HCT116 (cell line): ENCODE data around the gene ARHGAP10. TPM values are rescaled to one million over a fixed set of nuclear protein-coding genes. Genes with fewer than 3 reads are reported as not detected.

Experiments
- ATAC-seq: fragments of 200-7000 bp; cut with Tn5 transposase; 2 replicates; pipeline ENCODE4 v1.9.1; 2020; ENCODE audit warnings: mild to moderate bottlenecking, moderate library complexity
- BruUV-seq: library from RNA; stranded (reverse); fragments of 400-500 nt; replicated peaks from 2 replicates; lab custom pipeline; 2021; lab: Mats Ljungman, UMichigan
- CTCF ChIA-PET: fragments of 300-600 bp; sonication (Branson Sonifier 250); formaldehyde crosslinking; loops from one replicate; lab custom pipeline; 2021; ENCODE audit warnings: antibody characterized with exemption; lab: Charles Lee
- POLR2A ChIA-PET: fragments of 300-600, 350-600 bp; sonication (Branson Sonifier 250); formaldehyde crosslinking; loops from one replicate; lab custom pipeline; 2021; ENCODE audit warnings: antibody characterized with exemption; lab: Charles Lee
- RAD21 ChIA-PET, 2 experiments: fragments of 300-600 bp; sonication (Branson Sonifier 250); formaldehyde crosslinking; loops; one replicate each; lab custom pipeline; 2023; ENCODE audit warnings: low total read pairs in 2 of 2; ENCODE audit not compliant: uncharacterized antibody in 2 of 2, unreplicated experiment in 2 of 2, low non-redundant PET in 1 of 2; lab: Charles Lee
- DNase-seq: peaks from one replicate; pipeline ENCODE4 v3.0.0-alpha.2; 2010; ENCODE audit warnings: low read depth, low spot score
- H2AFZ ChIP-seq: fragments of 200-600 bp; shearing (Covaris generic), sonication (generic); 2 replicates; pipeline ENCODE4 v1.6.1; 2017; ENCODE audit warnings: low read depth, mixed run types, mixed read lengths, antibody characterized with exemption, low read length; ENCODE audit not compliant: poor library complexity, severe bottlenecking
- H3K27ac ChIP-seq: 2 replicates; pipeline ENCODE4 v1.5.1; 2012; ENCODE audit warnings: low read depth, low read length
- H3K27me3 ChIP-seq: fragments of 200-600 bp; sonication (generic); 2 replicates; pipeline ENCODE4 v1.6.1; 2016; ENCODE audit warnings: mixed run types, low read length, mixed read lengths; ENCODE audit not compliant: insufficient read depth
- H3K36me3 ChIP-seq, 2 experiments: fragments of 200-500 bp in 1 of 2; fragments of 200-600 bp in 1 of 2; sonication (Bioruptor generic) in 1 of 2; sonication (generic) in 1 of 2; 2 replicates each; pipeline versions ENCODE4 v1.5.1 to v1.6.1; 2014 to 2016; ENCODE audit warnings: low read length in 2 of 2, inconsistent platforms in 1 of 2, mixed read lengths in 1 of 2, mixed run types in 1 of 2; ENCODE audit not compliant: insufficient read depth in 2 of 2, control insufficient read depth in 1 of 2
- H3K4me1 ChIP-seq, 2 experiments: fragments of 200-600 bp in 1 of 2; sonication (generic) in 1 of 2; 2 replicates each; pipeline versions ENCODE4 v1.5.1 to v1.6.1; 2012 to 2017; ENCODE audit warnings: low read length in 2 of 2, inconsistent platforms in 1 of 2, mild to moderate bottlenecking in 1 of 2, mixed read lengths in 1 of 2, mixed run types in 1 of 2, moderate library complexity in 1 of 2; ENCODE audit not compliant: insufficient read depth in 2 of 2, control insufficient read depth in 1 of 2
- H3K4me2 ChIP-seq: fragments of 200-600 bp; sonication (generic); 2 replicates; pipeline ENCODE4 v1.6.1; 2017; ENCODE audit warnings: mixed run types, low read length, mixed read lengths
- H3K4me3 ChIP-seq, 2 experiments: fragments of 200-600 bp in 1 of 2; sonication (generic) in 1 of 2; replicated peaks in 1 of 2; 2 replicates each; pipeline ENCODE4 v1.5.1; 2011 to 2016; ENCODE audit warnings: low read length in 2 of 2, control low read depth in 1 of 2, low read depth in 1 of 2, mild to moderate bottlenecking in 1 of 2, mixed read lengths in 1 of 2, mixed run types in 1 of 2
- H3K79me2 ChIP-seq: fragments of 200-600 bp; sonication (generic); 2 replicates; pipeline ENCODE4 v1.6.1; 2017; ENCODE audit warnings: mild to moderate bottlenecking, mixed run types, low read length, moderate library complexity, mixed read lengths; ENCODE audit not compliant: insufficient read depth
- H3K9ac ChIP-seq: fragments of 200-600 bp; sonication (generic); 2 replicates; pipeline ENCODE4 v1.6.1; 2016; ENCODE audit warnings: low read length, mixed read lengths
- H3K9me2 ChIP-seq: fragments of 200-600 bp; sonication (generic), shearing (Covaris generic); 2 replicates; pipeline ENCODE4 v1.6.1; 2017; ENCODE audit warnings: mixed run types, mild to moderate bottlenecking, moderate library complexity; ENCODE audit not compliant: insufficient read depth
- H3K9me3 ChIP-seq, 2 experiments: fragments of 200-500 bp in 1 of 2; fragments of 200-600 bp in 1 of 2; sonication (Bioruptor generic) in 1 of 2; sonication (generic) in 1 of 2; 2 replicates each; pipeline ENCODE4 v1.6.1; 2014 to 2017; ENCODE audit warnings: low read length in 2 of 2, mixed read lengths in 2 of 2, inconsistent platforms in 1 of 2, low read depth in 1 of 2, mild to moderate bottlenecking in 1 of 2, mixed run types in 1 of 2, moderate library complexity in 1 of 2; ENCODE audit not compliant: control insufficient read depth in 1 of 2, insufficient read depth in 1 of 2
- H4K20me1 ChIP-seq: fragments of 200-600 bp; sonication (generic), shearing (Covaris generic); 2 replicates; pipeline ENCODE4 v1.6.1; 2017; ENCODE audit warnings: mixed run types, mild to moderate bottlenecking, moderate library complexity; ENCODE audit not compliant: insufficient read depth
- EGR1 ChIP-seq: IDR thresholded peaks from 2 replicates; pipeline ENCODE4 v1.6.1; 2012; ENCODE audit warnings: low read depth
- ELF1 ChIP-seq: IDR thresholded peaks from 2 replicates; pipeline ENCODE4 v1.6.1; 2012; ENCODE audit warnings: low read depth, borderline replicate concordance
- EZH2phosphoT487 ChIP-seq: fragments of 200-600 bp; IDR thresholded peaks from 2 replicates; pipeline ENCODE4 v1.6.1; 2018; ENCODE audit warnings: antibody characterized with exemption, borderline replicate concordance
- POLR2A ChIP-seq: IDR thresholded peaks from 2 replicates; pipeline ENCODE4 v1.7.0; 2011; ENCODE audit warnings: borderline replicate concordance; ENCODE audit not compliant: insufficient read depth, insufficient read length; ENCODE audit errors: extremely low read depth
- SIN3A ChIP-seq: IDR thresholded peaks from 2 replicates; pipeline ENCODE4 v1.6.1; 2012; ENCODE audit warnings: low read depth
- SP1 ChIP-seq: IDR thresholded peaks from 2 replicates; pipeline ENCODE4 v1.6.1; 2012; ENCODE audit warnings: low read depth
- SRF ChIP-seq: IDR thresholded peaks from 2 replicates; pipeline ENCODE4 v1.6.1; 2012; ENCODE audit warnings: low read depth
- YY1 ChIP-seq: IDR thresholded peaks from 2 replicates; pipeline ENCODE4 v1.6.1; 2011; ENCODE audit warnings: low read length, low read depth, moderate library complexity, mild to moderate bottlenecking; ENCODE audit not compliant: insufficient replicate concordance; ENCODE audit errors: extremely low read depth
- ZNF274 ChIP-seq: fragments of 200-500 bp; sonication (Bioruptor generic); IDR thresholded peaks from 2 replicates; pipeline ENCODE4 v1.6.1; 2014; ENCODE audit warnings: mild to moderate bottlenecking, low read depth, low read length, inconsistent platforms
- intact Hi-C: fragments of 100-400 bp; cut with micrococcal nuclease; formaldehyde crosslinking; loops from 2 replicates; pipeline ENCODE4 v1.10.0; 2022
- total RNA-seq: library from RNA; stranded (reverse); gene quantifications from one replicate; pipeline ENCODE4 v1.2.1, GENCODE V29; 2021; ENCODE audit not compliant: unreplicated experiment
- TF ChIP-seq, protein P1 (sequence below): IDR thresholded peaks from 2 replicates; pipeline ENCODE4 v1.6.1; 2012
- TF ChIP-seq, protein P2 (sequence below): IDR thresholded peaks from 2 replicates; pipeline ENCODE4 v1.6.1; 2012; ENCODE audit warnings: low read depth

ARHGAP10 gene
- total RNA-seq, 1 experiment from 2014 or later = 24.7 TPM

DNA sequence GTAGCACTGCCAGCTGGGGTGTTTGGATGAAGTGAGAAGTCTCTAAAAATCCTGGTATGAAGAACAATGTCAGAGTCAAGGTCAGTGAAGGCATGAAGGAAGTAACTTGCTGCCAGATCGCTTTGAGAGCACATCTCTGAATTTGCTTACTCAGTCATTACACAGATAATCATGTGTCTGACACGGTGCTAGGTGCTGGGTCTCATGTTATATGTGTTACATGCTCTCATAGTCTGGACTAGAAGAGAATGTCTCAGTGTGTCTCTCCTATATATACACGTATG, 337.9 kb downstream of the ARHGAP10 start:
- ChIA-PET RAD21 (no interaction called here), CTCF (no interaction called here), POLR2A (no interaction called here)
- Histone ChIP-seq H3K27ac (no peak overlapping the region), H4K20me1 (no peaks in the 10 kb centered on the region), H3K9me2 (no peaks in the 10 kb centered on the region), H3K4me1 (no peaks in the 10 kb centered on the region), H3K79me2 (no peaks in the 10 kb centered on the region), H3K4me3 (no peak overlapping the region), H3K9me3 (0 out of 4 replicates have a peak, but pooled peaks cover 0 to 3% of the 10 kb centered on the region in 2 experiments), H2AFZ (no peak overlapping the region), H3K9ac (no peak overlapping the region), H3K36me3 (no peaks in the 10 kb centered on the region; a peak in 1 of 4 replicates), H3K27me3 (no peaks in the 10 kb centered on the region), H3K4me2 (no peak overlapping the region)
- DNase-seq = no peak
- BruUV-seq = no TSS peak
- intact Hi-C loops = no loop called here
- TF ChIP-seq ELF1 (no peak), SRF (no peak), POLR2A (no peak), ZNF274 (no peak), SP1 (no peak), SIN3A (no peak), EZH2phosphoT487 (no peak), EGR1 (no peak), YY1 (no peak)
- TF ChIP-seq, protein P1, sequence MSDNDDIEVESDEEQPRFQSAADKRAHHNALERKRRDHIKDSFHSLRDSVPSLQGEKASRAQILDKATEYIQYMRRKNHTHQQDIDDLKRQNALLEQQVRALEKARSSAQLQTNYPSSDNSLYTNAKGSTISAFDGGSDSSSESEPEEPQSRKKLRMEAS = no peak
- TF ChIP-seq, protein P2, sequence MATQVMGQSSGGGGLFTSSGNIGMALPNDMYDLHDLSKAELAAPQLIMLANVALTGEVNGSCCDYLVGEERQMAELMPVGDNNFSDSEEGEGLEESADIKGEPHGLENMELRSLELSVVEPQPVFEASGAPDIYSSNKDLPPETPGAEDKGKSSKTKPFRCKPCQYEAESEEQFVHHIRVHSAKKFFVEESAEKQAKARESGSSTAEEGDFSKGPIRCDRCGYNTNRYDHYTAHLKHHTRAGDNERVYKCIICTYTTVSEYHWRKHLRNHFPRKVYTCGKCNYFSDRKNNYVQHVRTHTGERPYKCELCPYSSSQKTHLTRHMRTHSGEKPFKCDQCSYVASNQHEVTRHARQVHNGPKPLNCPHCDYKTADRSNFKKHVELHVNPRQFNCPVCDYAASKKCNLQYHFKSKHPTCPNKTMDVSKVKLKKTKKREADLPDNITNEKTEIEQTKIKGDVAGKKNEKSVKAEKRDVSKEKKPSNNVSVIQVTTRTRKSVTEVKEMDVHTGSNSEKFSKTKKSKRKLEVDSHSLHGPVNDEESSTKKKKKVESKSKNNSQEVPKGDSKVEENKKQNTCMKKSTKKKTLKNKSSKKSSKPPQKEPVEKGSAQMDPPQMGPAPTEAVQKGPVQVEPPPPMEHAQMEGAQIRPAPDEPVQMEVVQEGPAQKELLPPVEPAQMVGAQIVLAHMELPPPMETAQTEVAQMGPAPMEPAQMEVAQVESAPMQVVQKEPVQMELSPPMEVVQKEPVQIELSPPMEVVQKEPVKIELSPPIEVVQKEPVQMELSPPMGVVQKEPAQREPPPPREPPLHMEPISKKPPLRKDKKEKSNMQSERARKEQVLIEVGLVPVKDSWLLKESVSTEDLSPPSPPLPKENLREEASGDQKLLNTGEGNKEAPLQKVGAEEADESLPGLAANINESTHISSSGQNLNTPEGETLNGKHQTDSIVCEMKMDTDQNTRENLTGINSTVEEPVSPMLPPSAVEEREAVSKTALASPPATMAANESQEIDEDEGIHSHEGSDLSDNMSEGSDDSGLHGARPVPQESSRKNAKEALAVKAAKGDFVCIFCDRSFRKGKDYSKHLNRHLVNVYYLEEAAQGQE = no peak
- ATAC-seq = no peak
